SH-SY5Y (cell line): ENCODE results near the gene C2orf72.

Experiments used
- GATA2 ChIP-seq: IDR thresholded peaks from 2 replicates; pipeline ENCODE4 v1.6.1; 2011; ENCODE audit warnings: mild to moderate bottlenecking, low read depth, low read length
- GATA3 ChIP-seq: IDR thresholded peaks from 2 replicates; pipeline ENCODE4 v1.6.1; 2011; ENCODE audit warnings: low read depth, mild to moderate bottlenecking, low read length, moderate library complexity

Gene C2orf72

GRCh38 chr2:231037202-231037730, at the start of gene C2orf72:
C2orf72 (plus strand) TSS chr2:231037523; CDS start chr2:231037566, 43 bp downstream.
- no peak for TF ChIP-seq GATA2

DNA sequence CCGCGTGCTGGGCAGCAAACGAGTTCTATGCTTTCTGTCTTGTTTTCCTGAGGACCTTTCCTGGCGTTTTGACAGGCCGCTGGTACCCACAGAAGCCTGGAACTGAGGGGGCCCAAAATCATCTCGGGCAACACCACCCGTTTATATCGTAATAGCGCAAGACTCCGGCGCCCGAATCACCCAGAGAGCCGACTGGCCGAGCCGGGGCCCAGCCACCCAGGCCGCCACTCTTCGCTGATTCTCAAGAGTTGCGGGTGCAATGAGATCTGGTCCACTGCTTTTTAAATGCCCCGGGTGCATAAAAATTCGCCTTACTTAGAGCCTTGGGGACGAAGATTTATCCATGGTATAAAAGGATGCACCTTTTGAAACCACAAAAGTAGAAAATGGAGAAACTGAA, 47.6 kb upstream of the C2orf72 start:
- no peak for TF ChIP-seq GATA2
- TF ChIP-seq GATA3, result no peak

DNA sequence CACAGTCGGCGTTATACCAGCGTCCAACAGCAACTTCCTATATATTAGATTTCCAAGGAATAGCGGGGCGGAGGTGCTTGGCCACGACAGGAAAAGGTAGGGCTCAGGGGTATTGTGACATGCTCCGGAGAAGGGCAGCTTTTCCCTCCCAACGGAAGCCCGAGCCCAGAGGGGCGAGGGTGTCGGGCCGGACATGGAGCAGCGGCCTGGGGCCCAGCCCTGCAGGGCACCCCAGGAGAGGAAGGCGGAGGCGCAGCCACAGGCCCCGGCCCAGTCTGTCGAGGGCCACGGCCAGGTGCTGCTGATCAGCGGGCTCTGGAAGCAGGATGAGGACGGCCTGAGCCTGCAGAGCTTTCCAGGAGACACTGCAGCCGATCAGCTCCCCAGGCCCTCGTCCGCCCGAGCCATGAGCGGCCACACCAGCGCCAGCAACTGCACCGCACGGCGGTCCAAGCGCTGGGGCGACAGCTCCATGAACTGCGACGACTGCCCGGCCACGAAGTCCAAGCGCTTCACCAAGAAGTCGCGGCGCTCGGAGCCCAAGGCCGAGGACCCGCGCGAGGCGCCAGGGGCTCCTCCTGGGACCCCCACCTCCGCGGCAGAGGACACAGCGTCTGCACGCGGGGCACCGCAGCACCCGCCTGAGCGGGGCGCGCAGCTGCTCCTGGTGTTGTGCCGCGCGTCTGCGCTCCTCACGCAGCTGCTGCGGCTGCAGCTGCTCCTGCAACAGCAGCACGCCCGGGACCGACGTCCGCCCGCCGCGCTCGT, 47.0 kb upstream of the C2orf72 start:
- TF ChIP-seq GATA3 (no peak), GATA2 (no peak)

DNA sequence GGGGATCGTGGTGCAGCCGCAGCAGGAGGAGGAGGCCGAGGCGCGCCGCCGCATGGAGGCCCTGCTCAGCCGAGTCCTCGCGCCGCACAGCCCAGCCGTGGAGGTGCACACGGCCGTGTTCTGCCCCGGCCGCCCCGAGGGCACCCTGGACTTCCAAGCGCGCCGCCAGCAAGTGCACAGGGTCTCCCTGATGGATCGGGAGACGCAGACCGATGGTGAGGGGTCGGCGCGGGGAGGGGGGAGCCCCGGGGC, 46.5 kb upstream of the C2orf72 start:
- no peak for TF ChIP-seq GATA2
- no peak for TF ChIP-seq GATA3

GRCh38 chr2:230991598-230991997, 45.7 kb upstream of the C2orf72 start:
- TF ChIP-seq GATA3 (no peak), GATA2 (no peak)

DNA sequence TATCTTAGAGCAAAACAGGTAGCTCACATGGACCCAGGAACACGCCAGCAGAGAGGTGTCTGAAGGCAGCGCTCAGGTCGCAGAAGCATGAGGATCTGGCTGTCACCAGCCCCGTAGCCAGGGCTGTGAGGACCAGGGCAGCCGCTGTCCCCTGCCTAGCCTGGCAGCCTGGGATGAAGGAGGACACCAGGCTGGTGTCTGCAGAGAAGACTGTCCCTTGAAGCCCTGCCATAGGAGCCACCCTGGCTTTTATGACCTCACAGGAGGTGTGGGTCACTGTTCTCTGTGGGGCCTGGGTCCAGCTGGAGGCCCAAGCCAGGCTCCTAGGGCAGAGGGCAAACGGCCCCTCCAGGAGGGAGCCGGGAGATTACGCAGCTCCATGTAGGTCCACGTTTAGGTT, 41.5 kb upstream of the C2orf72 start, which contains the start of gene SPATA3:
TSS of gene SPATA3 (plus strand) at position 301 of the 400 bp plus-strand sequence. CDS start 113 bp downstream, outside the sequence.
- TF ChIP-seq GATA3 (no peak), GATA2 (no peak)

DNA sequence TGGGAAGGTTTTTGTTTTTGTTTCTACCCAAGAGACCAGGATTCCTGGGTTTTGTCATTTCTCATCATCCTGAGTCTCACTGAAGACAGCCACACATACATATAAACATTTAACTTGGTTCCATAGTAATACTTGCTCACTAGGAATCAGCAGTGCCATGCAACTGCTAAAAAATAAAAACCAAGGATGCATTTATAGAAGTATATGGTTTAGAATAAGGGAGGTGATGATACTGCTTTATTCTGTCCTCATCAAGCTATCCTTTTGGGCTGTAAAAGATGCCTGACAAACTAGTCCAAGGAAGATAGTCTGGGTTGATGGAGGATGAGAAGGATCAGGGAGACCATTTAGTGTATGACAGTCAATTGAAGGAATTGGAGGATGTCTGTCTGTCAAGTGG, 40.7 kb upstream of the C2orf72 start:
- TF ChIP-seq GATA2 (no peak), GATA3 (no peak)

GRCh38 chr2:230998882-230999281, 38.4 kb upstream of the C2orf72 start:
- TF ChIP-seq GATA3, result no peak
- TF ChIP-seq GATA2, result no peak

GRCh38 chr2:230999477-230999876, 37.8 kb upstream of the C2orf72 start:
- no peak for TF ChIP-seq GATA3
- no peak for TF ChIP-seq GATA2

GRCh38 chr2:231000211-231000904, 37.0 kb upstream of the C2orf72 start:
- TF ChIP-seq GATA2, result no peak
- TF ChIP-seq GATA3, result no peak

DNA sequence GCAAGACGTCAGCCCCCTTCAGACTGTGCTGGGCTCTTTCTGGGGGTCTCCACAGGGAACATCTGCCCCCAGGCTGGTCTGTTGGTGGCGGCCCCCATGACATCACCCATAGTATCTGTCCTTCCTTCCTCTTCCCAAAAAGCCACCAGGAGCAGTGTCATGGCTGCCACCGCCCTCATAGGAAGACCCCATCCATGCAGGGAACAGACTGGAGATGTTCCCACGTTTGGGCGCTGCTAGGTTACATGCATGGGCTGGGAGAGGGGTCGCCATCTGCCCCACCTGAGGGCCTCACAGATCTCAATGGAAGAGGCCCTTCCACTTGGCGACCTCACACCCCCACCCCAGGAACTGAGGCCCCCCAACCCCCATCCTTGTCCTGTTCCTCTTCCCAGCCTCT, 36.3 kb upstream of the C2orf72 start:
- TF ChIP-seq GATA3 (no peak), GATA2 (no peak)

GRCh38 chr2:231001921-231002320, 35.4 kb upstream of the C2orf72 start:
- TF ChIP-seq GATA3 (no peak), GATA2 (no peak)

DNA sequence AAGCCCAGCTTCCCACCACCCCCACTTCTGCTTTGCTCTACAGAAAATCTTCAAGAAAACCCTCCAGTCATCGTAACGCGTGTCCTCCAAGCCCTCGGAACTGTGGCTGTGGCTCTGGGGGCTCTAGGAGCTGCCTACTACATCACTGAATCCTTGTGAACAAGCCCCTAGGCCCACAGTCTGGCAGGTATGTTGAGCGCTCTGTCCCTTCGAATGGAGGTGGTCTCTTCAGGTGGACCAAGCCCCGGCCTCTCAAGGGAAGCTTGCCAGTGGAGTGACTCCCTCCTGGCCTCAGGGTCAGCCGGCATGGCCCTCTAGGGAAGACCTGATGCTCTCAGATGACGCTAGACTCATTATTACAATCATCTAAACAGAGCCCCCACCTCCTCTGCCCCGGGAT, 34.7 kb upstream of the C2orf72 start:
- no peak for TF ChIP-seq GATA3
- no peak for TF ChIP-seq GATA2

- no peak for TF ChIP-seq GATA3
- no peak for TF ChIP-seq GATA2
These were observed 34.1 kb upstream of the C2orf72 start for GRCh38 chr2:231003186-231003585.

DNA sequence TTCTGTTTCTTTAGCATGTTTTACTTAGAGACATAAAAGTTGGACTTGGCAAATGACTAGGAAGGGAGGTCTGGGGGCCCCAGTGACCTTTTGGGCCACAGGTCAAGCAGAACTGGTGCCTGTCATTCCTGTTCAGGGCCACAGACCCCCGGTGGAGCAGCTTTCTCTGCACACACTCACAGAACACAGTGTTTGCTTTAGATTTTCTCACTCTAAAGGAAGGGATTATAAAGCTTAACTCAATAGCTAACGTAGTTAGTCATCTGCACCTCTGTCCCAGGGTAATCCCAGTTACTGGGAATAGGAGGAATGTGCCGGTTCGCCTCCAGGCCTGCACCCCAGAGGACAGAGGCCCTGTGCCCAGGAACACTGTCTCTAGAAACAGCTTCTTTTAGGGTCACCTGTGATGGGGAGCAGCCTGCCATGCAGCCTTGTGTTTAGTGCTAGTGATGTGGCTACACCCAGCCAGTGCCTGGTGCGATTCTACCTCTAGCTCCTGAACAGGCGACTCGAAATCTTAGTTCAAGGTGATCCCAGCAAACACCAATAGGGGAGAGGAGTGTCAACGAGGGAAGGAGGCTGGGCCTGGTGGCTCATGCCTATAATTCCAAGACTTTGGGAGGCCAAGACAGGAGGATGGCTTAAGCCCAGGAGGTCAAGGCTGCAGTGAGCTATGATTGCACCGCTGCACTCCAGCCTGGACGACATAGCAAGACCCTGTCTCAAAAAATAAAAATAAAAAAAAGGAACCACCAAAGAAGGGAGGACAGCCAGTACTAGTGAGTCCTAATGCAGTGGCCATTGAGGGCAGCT, 29.8 kb upstream of the C2orf72 start:
- TF ChIP-seq GATA3 (no peak), GATA2 (no peak)
